Stomach (tissue), 4 donors: ENCODE results near the gene RGS11.

Source experiments
- CTCF ChIP-seq, 7 experiments: fragments of 450-650 bp in 4 of 7; fragments of 200-600 bp in 3 of 7; sonication (generic) in 3 of 7; IDR thresholded peaks; one replicate each; pipeline ENCODE4 v1.5.1; 2016 to 2019; ENCODE audit warnings: antibody characterized with exemption in 7 of 7, control low read depth in 2 of 7, mild to moderate bottlenecking in 1 of 7
- POLR2A ChIP-seq, 4 donors: fragments of 450-650 bp; IDR thresholded peaks; one replicate each; pipeline ENCODE4 v1.6.1; 2016; ENCODE audit warnings: antibody characterized with exemption in 4 of 4, control low read depth in 2 of 4, mild to moderate bottlenecking in 1 of 4, moderate library complexity in 1 of 4
- POLR2AphosphoS5 ChIP-seq, 3 donors: sonication (generic); formaldehyde crosslinking; IDR thresholded peaks; one replicate each; pipeline ENCODE4 v1.6.1; 2016; ENCODE audit warnings: antibody characterized with exemption in 3 of 3

- TF ChIP-seq CTCF (IDR thresholded peaks at IDR 0.05), result no peak
- TF ChIP-seq POLR2AphosphoS5 (IDR thresholded peaks at IDR 0.05), result no peak
- no peak for TF ChIP-seq POLR2A (IDR thresholded peaks at IDR 0.05)
Measured at GRCh38 chr16:307691-308312, 32.1 kb upstream of the RGS11 start.
